Retina (tissue), 1 donor: ENCODE results near the gene CDK13.
A peak's percentile ranks its signal among the peaks of the same experiment; 100 is the strongest.

Source experiments
- DNase-seq: peaks from one replicate; pipeline ENCODE4 v3.0.0-alpha.2; 2016

The CDK13 gene

DNA sequence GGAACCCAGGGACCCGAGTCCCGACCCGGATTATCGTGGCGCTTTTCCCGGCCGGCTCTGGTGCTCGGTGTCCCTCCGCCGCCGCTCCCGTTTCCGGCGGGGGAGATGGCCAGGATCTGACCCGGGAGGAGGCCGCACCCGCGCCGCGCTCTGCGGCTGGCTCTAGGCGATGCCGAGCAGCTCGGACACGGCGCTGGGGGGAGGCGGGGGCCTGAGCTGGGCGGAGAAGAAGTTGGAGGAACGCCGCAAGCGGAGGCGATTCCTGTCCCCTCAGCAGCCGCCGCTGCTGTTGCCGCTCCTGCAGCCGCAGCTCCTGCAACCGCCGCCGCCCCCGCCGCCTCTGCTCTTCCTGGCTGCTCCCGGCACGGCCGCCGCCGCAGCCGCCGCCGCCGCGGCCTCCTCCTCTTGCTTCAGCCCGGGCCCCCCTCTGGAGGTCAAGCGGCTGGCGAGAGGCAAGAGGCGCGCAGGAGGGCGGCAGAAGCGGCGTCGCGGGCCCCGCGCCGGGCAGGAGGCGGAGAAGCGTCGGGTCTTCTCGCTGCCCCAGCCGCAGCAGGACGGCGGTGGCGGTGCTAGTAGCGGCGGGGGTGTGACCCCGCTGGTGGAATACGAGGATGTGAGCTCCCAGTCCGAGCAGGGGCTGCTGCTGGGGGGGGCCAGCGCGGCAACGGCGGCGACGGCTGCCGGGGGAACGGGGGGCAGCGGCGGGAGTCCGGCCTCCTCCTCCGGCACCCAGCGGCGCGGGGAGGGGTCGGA is 593 bp downstream of the CDK13 start:
- peak; percentile 78 for DNase-seq

- peak; percentile 89 for DNase-seq
Observed at GRCh38 chr7:39951226-39952194, 1.5 kb downstream of the CDK13 start.

GRCh38 chr7:39952374-39952773 is 2.3 kb downstream of the CDK13 start:
- no peak for DNase-seq

DNA sequence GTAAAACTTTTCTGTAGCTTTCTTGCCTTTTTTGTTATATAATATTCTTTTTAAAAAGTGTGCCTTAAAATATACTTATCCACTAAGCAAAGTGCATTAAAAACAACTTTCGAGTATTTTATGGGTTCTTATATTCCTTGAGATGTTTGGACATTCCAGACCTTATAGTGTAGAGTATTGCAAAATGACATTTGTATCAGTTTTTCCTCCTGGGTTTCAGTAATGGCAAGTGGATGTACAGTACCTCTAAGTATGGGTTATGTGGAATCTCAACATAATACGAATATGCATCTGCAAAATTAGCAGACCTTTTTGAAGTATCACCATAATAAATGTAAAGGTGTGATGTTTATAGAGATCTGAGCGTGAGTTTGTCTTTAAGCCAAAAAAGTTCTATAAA is 2.7 kb downstream of the CDK13 start:
- no peak for DNase-seq

GRCh38 chr7:39954694-39955093 is 4.6 kb downstream of the CDK13 start:
- DNase-seq = no peak

DNA sequence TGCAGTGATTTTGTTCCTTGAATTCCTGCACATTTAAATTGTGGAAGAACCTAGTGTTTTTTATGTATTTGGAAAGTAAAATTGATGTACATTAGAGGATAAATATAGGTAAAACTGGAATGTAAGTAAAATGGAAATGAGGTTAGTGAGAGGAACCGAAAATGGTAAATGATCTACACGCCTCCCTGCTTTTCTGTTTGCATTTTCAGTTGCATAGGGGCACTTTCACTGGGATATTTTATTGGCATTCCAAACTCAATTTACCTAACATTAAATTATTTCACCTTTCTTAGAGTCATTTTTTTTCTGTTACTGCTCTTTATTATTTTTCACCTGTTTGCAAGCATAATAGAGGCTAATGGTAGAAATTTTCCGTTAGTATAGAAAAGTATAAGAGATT is 8.0 kb downstream of the CDK13 start:
- no peak for DNase-seq

DNA sequence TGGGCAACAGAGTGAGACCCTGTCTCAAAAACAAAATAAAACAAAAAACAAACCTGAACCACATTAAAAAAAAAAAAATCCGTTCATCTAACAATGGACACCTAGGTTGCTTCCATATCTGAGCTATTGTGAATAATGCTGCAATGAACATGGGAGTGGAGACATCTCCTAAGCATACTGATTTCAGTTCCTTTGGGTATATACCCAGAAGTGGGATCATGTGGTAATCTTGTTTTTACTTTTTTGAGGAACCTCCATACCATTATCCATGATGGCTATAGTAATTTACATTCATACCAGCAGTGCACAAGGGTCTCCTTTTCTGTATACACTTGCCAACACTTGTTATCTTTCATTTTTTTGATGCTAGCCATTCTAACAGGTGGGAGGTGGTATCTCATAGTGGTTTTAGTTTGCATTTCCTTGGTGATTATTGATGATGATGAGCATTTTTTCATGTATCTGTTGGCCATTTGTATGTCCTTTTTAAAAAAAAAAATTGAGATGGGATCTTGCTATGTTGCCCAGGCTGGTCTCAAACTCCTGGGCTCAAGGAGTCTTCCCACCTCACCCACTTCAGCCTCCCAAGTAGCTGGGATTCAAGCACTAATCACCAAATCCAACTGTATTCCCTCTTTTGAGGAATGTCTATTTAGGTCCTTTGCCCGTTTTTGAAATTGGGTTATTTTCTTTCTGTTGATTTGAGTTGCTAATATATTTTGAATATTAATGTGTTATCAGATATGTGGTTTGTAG is 17.5 kb downstream of the CDK13 start:
- DNase-seq = no peak

DNA sequence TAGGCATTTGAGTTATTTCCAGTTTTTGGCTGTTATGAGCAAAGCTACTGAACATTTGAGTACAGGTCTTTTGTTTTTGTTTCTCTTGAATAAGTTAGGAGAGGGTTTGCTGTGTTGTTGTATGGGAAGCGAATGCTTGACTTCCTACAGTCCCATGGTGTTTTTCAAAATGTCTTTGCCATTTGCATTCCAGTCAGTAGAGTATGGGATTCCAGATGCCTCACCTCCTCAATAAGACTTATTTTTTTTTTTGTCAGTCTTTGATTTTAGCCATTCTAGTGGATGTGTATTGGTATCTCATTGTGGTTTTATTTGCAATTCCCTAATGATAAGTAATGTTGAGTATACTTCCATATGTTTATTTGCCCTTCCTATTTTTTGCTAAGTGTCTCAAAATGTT is 19.4 kb downstream of the CDK13 start:
- no peak for DNase-seq

DNA sequence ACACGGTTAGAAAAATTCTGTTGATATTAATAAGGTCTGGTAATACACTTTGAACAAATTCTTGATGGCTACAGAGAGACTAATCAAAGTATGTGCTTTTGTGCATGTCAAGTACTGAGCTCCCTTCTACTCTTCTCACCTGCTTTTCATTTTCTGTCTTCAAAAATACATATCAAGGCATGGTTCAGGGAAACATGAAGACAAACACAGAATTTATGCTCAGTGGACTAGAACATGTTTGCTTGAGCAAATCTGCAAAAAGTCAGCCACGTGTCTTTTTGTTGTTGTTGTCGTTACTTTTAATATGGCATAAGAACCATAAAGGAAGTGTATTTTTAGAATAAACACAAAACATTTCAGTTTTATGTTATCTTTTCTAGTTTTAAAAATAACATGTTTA is 21.9 kb downstream of the CDK13 start:
- no peak for DNase-seq

- no peak for DNase-seq
Observed at GRCh38 chr7:39973801-39974200, 23.7 kb downstream of the CDK13 start.

DNA sequence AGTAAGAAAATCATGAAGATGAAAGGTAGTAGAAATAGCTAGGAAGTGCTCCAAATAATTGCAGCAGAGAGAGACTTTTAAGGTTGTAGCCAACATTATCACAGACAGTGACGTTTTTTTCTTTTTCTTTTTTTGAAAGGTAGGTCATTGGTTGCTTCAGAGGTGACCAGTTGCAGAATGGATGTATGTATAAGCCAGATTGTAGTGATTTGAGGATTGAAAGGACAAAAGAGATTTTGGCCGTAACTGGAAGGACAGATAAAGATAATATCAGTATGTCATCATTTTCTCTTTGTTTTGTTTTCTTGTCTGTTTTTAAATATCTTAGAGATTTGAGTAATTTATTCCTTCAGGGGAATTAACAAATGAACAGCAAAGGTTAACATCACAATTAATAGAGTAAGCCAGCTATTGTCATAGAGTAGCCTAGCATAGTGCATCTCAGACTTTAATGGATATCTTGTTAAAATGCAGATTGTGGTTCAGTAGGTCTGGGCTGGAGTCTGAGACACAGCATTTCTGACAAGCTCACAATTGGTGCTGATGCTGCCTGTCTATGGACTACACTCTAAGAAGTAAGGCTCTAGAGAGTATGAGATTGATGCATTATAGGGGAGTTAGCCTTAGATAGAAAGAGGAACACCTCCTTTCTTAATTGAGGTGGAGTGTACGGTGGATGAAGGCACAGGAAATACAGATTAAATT is 28.3 kb downstream of the CDK13 start:
- DNase-seq = peak; percentile 15

DNA sequence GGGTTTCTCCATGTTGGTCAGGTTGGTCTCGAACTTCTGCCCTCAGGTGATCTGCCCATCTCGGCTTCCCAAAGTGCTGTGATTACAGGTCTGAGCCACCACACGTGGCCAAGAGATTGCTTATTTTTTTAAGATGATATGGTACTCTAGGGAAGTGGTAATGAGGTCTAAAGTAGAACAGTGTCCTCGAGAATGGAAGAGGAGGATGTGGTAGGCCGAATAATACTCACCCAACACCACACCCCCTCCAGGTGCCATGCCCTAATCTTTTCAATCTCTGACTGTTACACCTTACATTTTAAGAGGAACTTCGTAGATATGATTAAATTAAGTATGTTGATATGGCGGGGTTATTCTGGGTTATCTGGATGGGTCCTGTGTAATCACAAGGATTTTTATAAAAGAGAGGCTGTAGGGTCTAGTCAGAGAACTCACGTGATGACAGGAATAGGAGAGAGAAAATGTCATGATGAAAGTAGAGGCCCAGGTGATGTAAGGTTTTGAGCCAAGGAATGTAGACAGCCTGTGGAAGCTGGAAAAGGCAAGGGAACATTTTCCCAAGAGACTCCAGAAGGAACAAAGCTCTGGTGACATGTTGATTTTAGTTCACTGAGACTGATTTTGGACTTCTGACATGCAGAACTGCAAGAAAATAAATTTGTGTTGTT is 29.5 kb downstream of the CDK13 start:
- no peak for DNase-seq

DNA sequence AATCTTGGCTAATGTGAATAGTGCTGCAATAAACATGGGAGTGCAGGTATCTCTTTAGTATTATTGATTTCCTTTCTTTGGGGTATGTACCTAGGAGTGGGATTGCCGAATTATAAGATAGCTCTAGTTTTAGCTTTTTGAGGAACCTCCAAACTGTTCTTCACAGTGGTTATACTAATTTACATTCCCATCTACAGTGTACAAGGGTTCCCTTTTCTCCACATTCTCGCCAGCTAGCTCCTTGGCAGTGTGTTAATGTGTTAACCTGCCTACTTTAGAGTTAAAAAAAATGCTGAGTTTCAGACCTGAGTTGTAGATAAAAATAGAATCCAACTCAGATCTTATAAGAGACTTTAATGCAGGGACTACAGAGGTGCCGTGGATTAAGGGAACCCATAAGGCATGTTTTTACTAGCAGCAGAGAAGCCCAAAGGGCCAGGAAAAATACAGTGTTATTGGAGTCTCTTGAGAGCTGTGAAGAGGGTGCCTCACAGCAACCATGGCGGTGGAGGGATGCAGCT is 35.4 kb downstream of the CDK13 start:
- no peak for DNase-seq

GRCh38 chr7:39987641-39988347 is 37.7 kb downstream of the CDK13 start:
- DNase-seq = no peak

GRCh38 chr7:40000734-40001315 is 50.8 kb downstream of the CDK13 start:
- no peak for DNase-seq

GRCh38 chr7:40001649-40002048 is 51.6 kb downstream of the CDK13 start:
- DNase-seq = no peak

GRCh38 chr7:40003597-40003996 is 53.5 kb downstream of the CDK13 start:
- DNase-seq = peak; percentile 56

GRCh38 chr7:40008223-40008815 is 58.3 kb downstream of the CDK13 start:
- DNase-seq = no peak

- DNase-seq = no peak
Observed at GRCh38 chr7:40009301-40009700, 59.2 kb downstream of the CDK13 start.

GRCh38 chr7:40014376-40014775 is 64.3 kb downstream of the CDK13 start:
- DNase-seq = no peak
